GM18867 (cell line): ENCODE data around the gene SLC4A8.

ENCODE experiments used
- ATAC-seq: cut with Tn5 transposase; IDR thresholded peaks from one replicate; pipeline ENCODE4 v1.9.1; 2021; ENCODE audit warnings: mild to moderate bottlenecking, moderate library complexity; ENCODE audit not compliant: unreplicated experiment

SLC4A8 gene

GRCh38 chr12:51522696-51523095 is 98.1 kb downstream of the SLC4A8 start:
- no peak for ATAC-seq

- no peak for ATAC-seq
Observed at GRCh38 chr12:51524386-51524901, 99.8 kb downstream of the SLC4A8 start.

DNA sequence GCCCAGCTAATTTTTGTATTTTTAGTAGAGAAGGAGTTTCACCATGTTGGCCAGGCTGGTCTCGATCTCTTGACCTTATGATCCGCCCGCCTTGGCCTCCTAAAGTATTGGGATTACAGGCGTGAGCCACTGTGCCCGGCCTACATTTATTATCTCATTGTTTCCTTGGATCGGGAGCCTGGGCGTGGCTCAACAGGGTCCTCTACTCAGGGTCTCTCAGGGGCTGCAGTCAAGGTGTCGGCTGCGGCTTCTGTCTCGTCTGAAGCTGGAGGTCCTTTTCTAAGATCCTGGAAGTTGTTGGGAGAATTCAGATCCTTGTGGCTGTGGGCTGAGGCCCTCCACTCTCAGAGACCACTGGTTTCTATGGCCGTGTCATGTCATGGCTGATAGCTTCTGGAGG is 100.9 kb downstream of the SLC4A8 start:
- no peak for ATAC-seq

DNA sequence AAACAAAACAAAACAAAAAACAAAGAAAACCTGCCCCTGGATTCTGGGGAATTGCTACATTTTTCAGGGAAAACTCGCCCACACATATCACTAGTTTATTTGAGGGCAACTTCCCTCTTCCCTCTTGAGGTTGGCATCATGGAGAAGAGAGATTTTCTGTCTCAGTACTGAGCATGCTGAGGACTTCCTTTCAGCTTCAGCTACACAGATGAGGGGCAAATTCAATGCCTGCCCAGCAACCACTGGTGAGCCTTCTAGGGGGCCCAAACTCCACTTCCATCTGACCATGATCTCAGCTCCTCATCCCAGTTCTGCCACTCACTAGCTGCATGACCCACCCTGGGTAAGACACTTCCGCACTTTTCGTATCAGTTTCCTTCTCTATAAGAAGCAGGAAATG is 103.3 kb downstream of the SLC4A8 start:
- ATAC-seq, result no peak

DNA sequence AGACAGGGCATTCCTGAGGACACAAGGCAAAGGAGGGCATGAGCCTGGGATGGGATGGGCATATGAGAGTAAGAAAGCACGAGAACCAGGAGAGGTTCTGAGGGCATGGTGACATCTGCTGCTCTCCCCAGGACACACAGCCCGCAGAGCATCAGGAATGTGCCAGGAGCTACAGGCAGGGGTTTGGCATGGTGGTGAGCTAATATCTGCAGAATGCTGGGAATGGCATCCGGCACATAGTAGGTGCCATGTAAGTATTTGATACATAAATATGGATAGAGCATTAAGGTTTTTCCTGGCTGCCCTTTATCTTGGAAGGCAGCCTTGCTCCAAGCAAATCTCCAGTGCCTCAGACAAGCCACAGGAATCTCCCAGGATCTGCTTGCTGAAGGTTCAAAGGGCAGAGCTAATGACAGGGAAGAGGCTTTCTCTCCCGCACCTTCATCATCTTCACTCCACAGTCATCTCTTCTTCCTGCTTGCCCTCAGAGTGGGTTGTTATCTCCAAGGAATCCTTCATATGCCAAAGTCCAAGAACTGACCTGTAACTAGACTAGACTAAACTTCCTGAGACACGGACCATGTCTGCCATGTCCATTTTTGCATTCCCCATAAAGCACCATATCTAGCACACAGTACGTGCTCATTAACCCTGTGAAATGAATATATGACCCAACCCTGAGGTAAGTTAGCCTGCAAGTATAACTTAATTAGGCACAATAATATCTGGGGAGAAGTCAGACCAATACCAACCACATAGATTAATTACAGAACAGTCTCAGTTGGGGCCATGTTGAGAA is 104.4 kb downstream of the SLC4A8 start:
- ATAC-seq, result no peak

DNA sequence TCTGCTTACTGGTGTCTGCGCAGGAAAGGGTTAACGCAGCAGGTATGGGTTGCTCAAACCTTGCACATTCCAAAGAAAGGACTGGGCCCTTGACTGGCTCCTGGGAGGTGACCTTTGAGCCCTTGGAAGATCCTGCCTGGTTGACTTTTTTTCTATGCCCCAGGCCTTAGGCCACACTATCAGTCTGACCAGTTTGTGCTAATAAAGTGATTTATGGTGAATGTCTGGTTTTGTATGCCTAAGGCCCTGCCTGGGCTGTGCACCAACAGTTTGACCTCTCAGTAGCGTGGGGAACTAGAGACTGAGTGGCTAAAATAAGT is 105.0 kb downstream of the SLC4A8 start:
- no peak for ATAC-seq

- no peak for ATAC-seq
Observed at GRCh38 chr12:51530208-51530607, 105.6 kb downstream of the SLC4A8 start.

GRCh38 chr12:51531284-51531977 is 106.8 kb downstream of the SLC4A8 start:
- no peak for ATAC-seq

- no peak for ATAC-seq
Observed at GRCh38 chr12:51531978-51532497, 107.4 kb downstream of the SLC4A8 start.

GRCh38 chr12:51533799-51534198 is 109.2 kb downstream of the SLC4A8 start:
- no peak for ATAC-seq

DNA sequence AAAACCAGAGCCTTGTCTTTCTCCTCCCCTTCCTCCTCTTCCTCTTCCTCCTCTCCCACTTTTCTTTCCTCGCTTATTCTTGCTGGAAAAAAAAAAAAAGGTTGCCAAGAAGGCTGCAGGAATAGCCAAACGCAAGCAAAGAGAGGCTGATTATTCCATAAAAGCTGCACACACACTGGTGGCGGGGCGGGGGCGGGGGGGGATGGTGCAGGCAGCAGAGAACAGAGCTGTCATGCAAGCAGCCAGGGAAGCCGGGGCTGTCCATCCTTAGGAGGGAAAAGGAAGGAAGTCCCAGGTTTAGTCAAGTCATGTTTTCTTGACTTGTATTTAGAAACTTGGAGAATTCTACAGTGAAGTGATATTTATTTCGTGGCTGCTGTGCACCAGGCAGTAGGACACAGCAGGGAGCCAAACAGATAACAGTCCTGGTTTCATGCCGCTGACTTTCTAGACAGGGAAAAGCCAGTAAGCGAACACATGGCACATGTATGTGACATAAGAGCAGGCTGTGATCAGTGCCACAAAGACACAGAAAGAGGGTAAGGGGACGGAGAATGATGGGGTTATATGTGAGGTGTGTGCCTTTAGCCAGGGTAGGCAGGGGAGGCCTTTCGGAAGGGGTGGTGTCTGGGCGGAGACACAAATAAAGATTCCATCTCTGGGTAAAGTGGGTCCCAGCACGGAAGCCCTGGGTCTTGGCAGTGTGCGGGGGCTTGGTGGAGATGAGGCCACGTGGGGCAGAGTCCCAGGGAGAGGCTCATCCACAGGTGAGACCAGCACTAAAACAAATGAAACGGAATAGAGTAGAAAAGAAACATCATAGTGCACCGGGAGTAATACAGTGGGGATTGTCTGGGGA is 109.8 kb downstream of the SLC4A8 start:
- ATAC-seq, result no peak

DNA sequence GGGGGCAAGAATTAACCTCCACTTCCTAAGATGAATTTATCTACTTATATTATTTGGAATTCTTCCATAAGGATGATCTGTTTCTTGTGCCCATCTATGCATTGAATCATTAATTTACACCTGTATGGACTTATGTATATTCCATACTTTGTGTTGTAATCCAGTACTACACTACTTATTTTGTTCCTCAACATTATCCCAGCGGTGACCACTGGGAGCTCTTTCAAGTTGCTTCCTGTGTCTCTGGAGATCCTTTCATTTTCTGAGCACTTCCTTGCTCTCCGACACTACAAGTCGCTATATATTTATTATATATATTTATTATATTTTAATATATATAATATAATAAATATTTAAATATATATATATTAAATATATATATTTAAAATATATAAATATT is 111.5 kb downstream of the SLC4A8 start:
- ATAC-seq, result no peak

DNA sequence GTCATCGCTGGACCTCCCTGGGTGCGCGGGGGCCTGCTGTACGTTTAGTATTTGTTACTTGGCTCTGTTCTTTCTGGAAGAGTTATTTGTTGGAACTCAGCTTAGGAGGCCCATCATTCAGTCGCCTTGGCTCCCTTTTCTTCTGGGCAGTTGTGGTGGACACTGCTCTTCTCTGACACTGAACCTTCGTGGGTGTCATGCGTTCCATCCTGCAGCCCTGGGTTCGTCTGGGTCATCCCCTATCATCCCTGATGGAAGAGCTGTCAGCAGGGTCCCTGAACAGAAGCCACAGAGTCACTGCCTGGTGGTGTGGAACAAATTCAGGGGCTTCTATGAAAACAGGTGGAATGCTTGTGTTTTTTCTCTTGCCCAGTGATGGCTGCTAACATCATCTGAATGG is 113.5 kb downstream of the SLC4A8 start:
- no peak for ATAC-seq

DNA sequence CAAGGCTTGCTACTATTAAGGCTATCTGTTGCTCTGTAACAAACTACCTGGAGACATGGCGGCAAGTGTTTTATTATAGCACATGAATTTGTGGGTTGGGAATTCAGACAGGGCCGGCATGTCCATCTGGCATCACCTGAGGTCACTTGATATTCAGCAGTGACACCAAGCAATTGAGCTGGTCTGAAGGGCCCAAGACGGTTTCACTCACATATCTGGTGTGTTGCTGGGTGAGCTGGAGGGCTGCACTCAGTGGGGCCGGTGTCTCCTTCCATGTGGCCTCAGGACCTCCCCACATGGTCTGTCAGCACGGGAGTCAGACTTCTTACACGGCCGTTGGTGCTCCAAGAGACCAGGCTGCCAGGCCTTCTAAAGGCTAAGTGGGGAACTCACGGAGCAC is 114.0 kb downstream of the SLC4A8 start:
- ATAC-seq, result no peak

DNA sequence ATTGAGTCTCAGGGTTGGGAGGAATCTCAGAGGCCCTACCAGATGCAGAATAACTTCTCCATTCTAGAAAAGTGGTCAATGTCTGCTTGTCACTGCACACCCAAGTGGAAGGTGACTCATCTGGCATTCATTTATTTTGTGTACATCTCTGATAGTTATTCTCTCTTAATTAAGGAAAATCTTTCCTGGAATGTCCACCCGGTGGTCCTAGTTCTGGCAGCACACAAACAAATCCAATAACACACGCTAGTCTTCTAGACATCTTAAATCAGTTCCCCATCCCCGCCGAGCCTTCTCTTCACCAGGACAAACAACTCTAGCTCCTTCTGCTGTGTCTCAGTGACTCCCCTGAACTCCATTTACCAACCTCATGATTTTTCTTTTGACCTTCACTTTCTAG is 116.4 kb downstream of the SLC4A8 start:
- ATAC-seq, result no peak

- ATAC-seq, result no peak
Observed at GRCh38 chr12:51546097-51546496, 121.5 kb downstream of the SLC4A8 start.

GRCh38 chr12:51547606-51548005 is 123.0 kb downstream of the SLC4A8 start:
- no peak for ATAC-seq

GRCh38 chr12:51548241-51548640 is 123.6 kb downstream of the SLC4A8 start:
- ATAC-seq, result no peak

DNA sequence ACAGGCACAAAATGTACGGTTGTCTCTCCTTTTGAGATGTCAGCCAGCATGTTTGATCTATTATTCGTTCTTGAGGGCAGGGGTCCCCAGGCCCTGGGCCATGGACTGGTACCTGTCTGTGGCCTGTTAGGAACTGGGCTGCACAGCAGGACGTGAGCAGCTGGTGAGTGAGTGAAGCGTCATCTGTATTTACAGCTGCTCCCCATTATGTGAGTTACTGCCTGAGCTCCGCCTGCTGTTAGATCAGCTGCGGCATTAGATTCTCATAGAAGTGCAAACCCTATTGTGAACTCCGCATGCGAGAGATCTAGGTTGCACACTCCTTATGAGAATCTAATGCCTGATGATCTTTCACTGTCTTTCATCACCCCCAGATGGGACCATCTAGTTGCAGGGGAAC is 125.0 kb downstream of the SLC4A8 start:
- ATAC-seq, result no peak
